Neuronal stem cell (in vitro differentiated cells): Measurements from ENCODE around the gene VEGFB.

Source experiments
- DNase-seq: peaks from one replicate; pipeline ENCODE4 v3.0.0-alpha.2; 2013; ENCODE audit warnings: low spot score
- H2AFZ ChIP-seq: one replicate; pipeline ENCODE4 v1.6.1; 2013; ENCODE audit warnings: mild to moderate bottlenecking, low read length, inconsistent platforms
- H2AK5ac ChIP-seq: 2 replicates; pipeline ENCODE4 v1.6.1; 2013; ENCODE audit warnings: low read depth, mild to moderate bottlenecking, inconsistent platforms, low read length, moderate library complexity, mixed read lengths
- H2BK120ac ChIP-seq: 2 replicates; pipeline ENCODE4 v1.6.1; 2013; ENCODE audit warnings: low read depth, mild to moderate bottlenecking, inconsistent platforms, low read length, moderate library complexity, mixed read lengths
- H2BK12ac ChIP-seq: one replicate; pipeline ENCODE4 v1.6.1; 2013; ENCODE audit warnings: low read length, inconsistent platforms
- H2BK15ac ChIP-seq: 2 replicates; pipeline ENCODE4 v1.6.1; 2013; ENCODE audit warnings: mild to moderate bottlenecking, low read length, inconsistent platforms, mixed read lengths
- H2BK5ac ChIP-seq: one replicate; pipeline ENCODE4 v1.6.1; 2013; ENCODE audit warnings: inconsistent platforms, mild to moderate bottlenecking, low read length, moderate library complexity
- H3K14ac ChIP-seq: one replicate; pipeline ENCODE4 v1.6.1; 2013; ENCODE audit warnings: low read length, inconsistent platforms
- H3K18ac ChIP-seq: 2 replicates; pipeline ENCODE4 v1.6.1; 2013; ENCODE audit warnings: low read length, inconsistent platforms
- H3K23ac ChIP-seq: 2 replicates; pipeline ENCODE4 v1.6.1; 2013; ENCODE audit warnings: low read depth, mild to moderate bottlenecking, mixed read lengths, low read length, inconsistent platforms; ENCODE audit not compliant: poor library complexity
- H3K27ac ChIP-seq: replicated peaks from 3 replicates; pipeline ENCODE4 v1.5.1; 2013; ENCODE audit warnings: low read length, inconsistent platforms
- H3K27me3 ChIP-seq, 3 experiments: 2 replicates each; pipeline ENCODE4 v1.6.1; 2013; ENCODE audit warnings: low read length in 3 of 3, mild to moderate bottlenecking in 2 of 3, inconsistent platforms in 1 of 3, low read depth in 1 of 3, mixed read lengths in 1 of 3, moderate library complexity in 1 of 3; ENCODE audit not compliant: control insufficient read depth in 3 of 3, insufficient read depth in 3 of 3
- H3K36me3 ChIP-seq, 2 donors: replicated peaks in 1 of 2; 2 replicates each; pipeline ENCODE4 v1.6.1; 2013; ENCODE audit warnings: low read length in 2 of 2; ENCODE audit not compliant: control insufficient read depth in 2 of 2, insufficient read depth in 2 of 2
- H3K4ac ChIP-seq: 2 replicates; pipeline ENCODE4 v1.6.1; 2013; ENCODE audit warnings: inconsistent platforms, mild to moderate bottlenecking, low read length, moderate library complexity
- H3K4me1 ChIP-seq, 2 donors: 1 replicate in 1 of 2; 2 replicates in 1 of 2; pipeline ENCODE4 v1.6.1; 2013; ENCODE audit warnings: low read length in 2 of 2, low read depth in 1 of 2; ENCODE audit not compliant: control insufficient read depth in 2 of 2, insufficient read depth in 1 of 2
- H3K4me2 ChIP-seq: one replicate; pipeline ENCODE4 v1.6.1; 2013; ENCODE audit warnings: mild to moderate bottlenecking, low read length, inconsistent platforms; ENCODE audit not compliant: insufficient read depth, poor library complexity, severe bottlenecking
- H3K4me3 ChIP-seq, 2 donors: 2 replicates each; pipeline ENCODE4 v1.5.1; 2013; ENCODE audit warnings: low read length in 2 of 2, mild to moderate bottlenecking in 2 of 2, inconsistent platforms in 1 of 2, moderate library complexity in 1 of 2
- H3K79me1 ChIP-seq: one replicate; pipeline ENCODE4 v1.6.1; 2013; ENCODE audit warnings: low read depth, mild to moderate bottlenecking, inconsistent platforms, low read length, moderate library complexity
- H3K9ac ChIP-seq: one replicate; pipeline ENCODE4 v1.6.1; 2013; ENCODE audit warnings: mild to moderate bottlenecking, low read depth, low read length, inconsistent platforms; ENCODE audit not compliant: poor library complexity
- H3K9me3 ChIP-seq, 2 donors: replicated peaks in 1 of 2; 2 replicates each; pipeline versions ENCODE3 to v1.6.1; 2013; ENCODE audit warnings: low read length in 2 of 2, mild to moderate bottlenecking in 2 of 2, inconsistent platforms in 1 of 2, low read depth in 1 of 2, mixed read lengths in 1 of 2, moderate library complexity in 1 of 2; ENCODE audit not compliant: control insufficient read depth in 2 of 2, insufficient read depth in 1 of 2
- H4K8ac ChIP-seq: one replicate; pipeline ENCODE4 v1.6.1; 2013; ENCODE audit warnings: low read depth, mild to moderate bottlenecking, inconsistent platforms, low read length, moderate library complexity
- H4K91ac ChIP-seq: one replicate; pipeline ENCODE4 v1.6.1; 2013; ENCODE audit warnings: low read length, low read depth, mild to moderate bottlenecking, inconsistent platforms; ENCODE audit not compliant: poor library complexity
- WGBS, 2 donors: extraction: QIAGEN DNeasy Blood & Tissue Kit; methylation state at CpG; one replicate each; pipeline ENCODE4 v1.1.7; 2013; ENCODE audit warnings: missing lambda C conversion rate in 2 of 2, mixed read lengths in 1 of 2; ENCODE audit not compliant: insufficient read length in 2 of 2, insufficient replicate concordance in 1 of 2; ENCODE audit errors: extremely low coverage in 2 of 2; 5-methylcytosine and 5-hydroxymethylcytosine counted together

Gene VEGFB

DNA sequence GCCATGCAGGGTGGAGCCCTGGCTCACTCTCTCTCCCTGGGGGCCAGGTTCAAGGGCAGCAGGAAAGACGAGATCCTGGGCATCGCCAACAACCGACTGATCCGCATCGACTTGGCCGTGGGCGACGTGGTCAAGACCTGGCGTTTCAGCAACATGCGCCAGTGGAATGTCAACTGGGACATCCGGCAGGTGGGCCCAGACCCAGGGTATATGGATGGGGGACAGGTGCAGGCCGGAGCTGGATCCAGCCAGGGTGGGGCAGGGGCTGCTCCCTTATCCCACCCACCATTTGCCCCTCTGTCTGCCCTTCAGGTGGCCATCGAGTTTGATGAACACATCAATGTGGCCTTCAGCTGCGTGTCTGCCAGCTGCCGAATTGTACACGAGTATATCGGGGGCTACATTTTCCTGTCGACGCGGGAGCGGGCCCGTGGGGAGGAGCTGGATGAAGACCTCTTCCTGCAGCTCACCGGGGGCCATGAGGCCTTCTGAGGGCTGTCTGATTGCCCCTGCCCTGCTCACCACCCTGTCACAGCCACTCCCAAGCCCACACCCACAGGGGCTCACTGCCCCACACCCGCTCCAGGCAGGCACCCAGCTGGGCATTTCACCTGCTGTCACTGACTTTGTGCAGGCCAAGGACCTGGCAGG lies 11.3 kb upstream of the VEGFB start:
- no peak overlapping the region for H2BK15ac ChIP-seq
- peaks cover 7% of the 10 kb centered on the region for H3K79me1 ChIP-seq
- no CpG with 5 or more reads among the region's 24 CpGs for WGBS, 2 donors
- H3K4ac ChIP-seq = no peak overlapping the region
- H2BK12ac ChIP-seq = no peak overlapping the region
- no peak overlapping the region for H3K18ac ChIP-seq
- no peak overlapping the region for H2BK120ac ChIP-seq
- no peak overlapping the region for H2AK5ac ChIP-seq
- no peak overlapping the region for H4K91ac ChIP-seq
- H3K14ac ChIP-seq = no peak overlapping the region
- no peak overlapping the region for H3K23ac ChIP-seq
- H2AFZ ChIP-seq = no peak overlapping the region
- no peaks in the 10 kb centered on the region for H3K9me3 ChIP-seq
- H3K27me3 ChIP-seq = no peaks in the 10 kb centered on the region
- DNase-seq = no peak
- peaks cover 10 to 27% of the 10 kb centered on the region in 2 donors for H3K36me3 ChIP-seq
- peaks cover 11 to 17% of the 10 kb centered on the region in 2 donors for H3K4me1 ChIP-seq
- no peak overlapping the region for H3K27ac ChIP-seq
- H4K8ac ChIP-seq = no peak overlapping the region
- peak overlapping the region; percentile 15 for H3K9ac ChIP-seq
- no peak overlapping the region for H2BK5ac ChIP-seq
- H3K4me3 ChIP-seq = no peak overlapping the region
- H3K4me2 ChIP-seq = no peak overlapping the region

DNA sequence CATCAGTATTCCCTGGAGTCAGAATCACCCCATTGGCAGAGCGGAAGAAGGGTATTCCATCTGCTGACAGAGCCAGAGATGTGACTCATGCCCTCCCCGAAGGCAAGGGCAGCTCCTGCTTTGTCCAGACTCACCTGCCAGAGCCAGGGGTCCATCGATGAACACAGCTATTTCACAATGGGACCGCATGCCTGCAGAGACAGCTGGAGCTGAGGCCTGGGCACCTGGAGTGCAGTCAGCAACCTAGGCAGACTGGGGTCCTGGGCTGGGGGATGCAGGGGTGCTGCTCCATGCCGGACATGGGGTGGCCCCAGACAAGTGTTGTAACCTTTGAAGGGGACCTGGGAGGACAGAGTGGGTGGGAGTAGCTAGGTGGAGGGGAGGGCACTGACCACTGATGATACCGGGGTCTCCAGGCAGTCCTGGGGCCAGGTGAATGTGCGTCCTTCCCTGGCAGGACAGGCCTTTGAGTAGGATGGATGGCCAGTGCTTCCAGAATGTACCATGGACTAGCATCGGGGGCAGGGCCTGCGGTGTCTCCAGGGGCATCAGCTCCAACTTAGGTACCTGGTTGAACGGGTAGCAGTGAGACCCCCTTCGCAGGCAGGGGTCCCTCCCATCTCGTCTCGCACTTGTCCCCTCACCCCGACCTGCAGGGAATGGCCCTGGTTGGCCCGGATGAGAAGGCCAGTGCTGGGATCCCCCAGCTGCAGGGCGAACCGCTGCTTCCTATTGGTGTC lies 10.1 kb upstream of the VEGFB start:
- H2BK120ac ChIP-seq = no peak overlapping the region
- WGBS, 2 donors = no CpG with 5 or more reads among the region's 17 CpGs
- no peaks in the 10 kb centered on the region for H3K27me3 ChIP-seq
- H3K27ac ChIP-seq = no peak overlapping the region
- H3K36me3 ChIP-seq = peaks cover 10 to 27% of the 10 kb centered on the region in 2 donors
- H2AK5ac ChIP-seq = no peak overlapping the region
- H3K18ac ChIP-seq = no peak overlapping the region
- no peaks in the 10 kb centered on the region for H3K9me3 ChIP-seq
- H3K4ac ChIP-seq = no peak overlapping the region
- H3K4me1 ChIP-seq = peaks cover 11 to 17% of the 10 kb centered on the region in 2 donors
- H3K23ac ChIP-seq = peak overlapping the region; percentile 29
- H4K8ac ChIP-seq = no peak overlapping the region
- H3K79me1 ChIP-seq = peaks cover 7% of the 10 kb centered on the region
- no peak overlapping the region for H3K9ac ChIP-seq
- peak overlapping the region in 1 of 2 donors; percentile 3 for H3K4me3 ChIP-seq
- H2AFZ ChIP-seq = no peak overlapping the region
- no peak overlapping the region for H3K4me2 ChIP-seq
- no peak overlapping the region for H3K14ac ChIP-seq
- no peak overlapping the region for H2BK12ac ChIP-seq
- H2BK5ac ChIP-seq = no peak overlapping the region
- H2BK15ac ChIP-seq = no peak overlapping the region
- no peak for DNase-seq
- no peak overlapping the region for H4K91ac ChIP-seq

DNA sequence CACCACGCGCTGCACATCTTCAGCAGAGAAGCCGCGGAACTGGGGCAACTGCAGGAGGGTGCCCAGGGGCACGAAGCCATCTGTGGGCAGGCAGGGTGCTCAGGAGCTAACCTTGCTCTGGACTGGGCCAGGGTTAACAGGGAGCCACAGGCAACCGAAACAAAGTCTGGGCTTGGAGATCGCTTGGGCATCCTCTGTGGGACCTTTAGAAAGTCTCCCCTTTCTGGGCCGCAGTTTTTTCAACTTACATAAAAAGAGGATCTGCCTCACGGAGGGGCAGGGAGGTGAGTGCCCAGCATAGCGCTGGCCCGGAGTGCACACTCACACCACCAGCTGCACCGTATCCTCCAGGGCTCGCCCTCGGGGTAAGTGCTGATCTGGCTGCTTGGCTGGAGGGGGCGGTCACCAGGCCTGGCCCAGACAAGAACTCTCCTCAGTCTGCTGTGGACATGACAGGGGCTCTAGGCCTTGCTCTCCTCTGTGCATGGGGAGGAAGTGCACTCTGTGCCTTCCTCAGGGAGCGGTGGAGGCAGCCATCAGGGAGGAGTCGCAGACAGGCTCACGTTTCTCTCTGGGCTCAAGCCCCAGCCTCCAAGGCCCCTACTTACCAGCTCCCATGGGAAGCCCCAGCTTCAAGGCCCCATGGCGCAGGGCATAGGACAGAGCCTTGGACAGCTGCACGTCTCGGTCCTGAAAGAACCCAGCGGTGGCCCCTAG lies 9.3 kb upstream of the VEGFB start:
- H3K14ac ChIP-seq = no peak overlapping the region
- peak overlapping the region; percentile 89 for H2AFZ ChIP-seq
- no peak overlapping the region for H2BK5ac ChIP-seq
- H3K18ac ChIP-seq = peak overlapping the region; percentile 41
- DNase-seq = no peak
- peaks cover 10 to 27% of the 10 kb centered on the region in 2 donors for H3K36me3 ChIP-seq
- H3K27ac ChIP-seq = peak overlapping the region; percentile 43
- peak overlapping the region; percentile 49 for H2AK5ac ChIP-seq
- H2BK12ac ChIP-seq = no peak overlapping the region
- no peak overlapping the region for H4K8ac ChIP-seq
- no peak overlapping the region for H4K91ac ChIP-seq
- H3K4me1 ChIP-seq = peaks cover 14 to 23% of the 10 kb centered on the region in 2 donors
- H3K4me2 ChIP-seq = peak overlapping the region; percentile 99
- H2BK15ac ChIP-seq = no peak overlapping the region
- no peaks in the 10 kb centered on the region for H3K27me3 ChIP-seq
- H3K9ac ChIP-seq = peak overlapping the region; percentile 97
- H3K23ac ChIP-seq = peak overlapping the region; percentile 29
- no CpG with 5 or more reads among the region's 22 CpGs for WGBS, 2 donors
- H3K9me3 ChIP-seq = no peaks in the 10 kb centered on the region
- no peak overlapping the region for H2BK120ac ChIP-seq
- H3K4me3 ChIP-seq = peak overlapping the region; percentile 88 to 91
- peaks cover 7% of the 10 kb centered on the region for H3K79me1 ChIP-seq
- no peak overlapping the region for H3K4ac ChIP-seq
